DND-41 (cell line): Measurements from ENCODE around the gene IKZF2.

Experiments used
- ATAC-seq: fragments of 200-7000 bp; cut with Tn5 transposase; 3 replicates; pipeline ENCODE4 v1.9.1; 2021; ENCODE audit warnings: low read depth; ENCODE audit not compliant: insufficient read depth
- DNase-seq: peaks from one replicate; pipeline ENCODE4 v3.0.0-alpha.2; 2020
- H2AFZ ChIP-seq: 2 replicates; pipeline ENCODE4 v1.6.0; 2012; ENCODE audit warnings: low read depth, low read length
- H3K27ac ChIP-seq: 2 replicates; pipeline ENCODE4 v1.5.1; 2012; ENCODE audit warnings: low read length, inconsistent platforms
- H3K27me3 ChIP-seq: fragments of 200-600 bp; sonication (generic); 2 replicates; pipeline ENCODE4 v1.6.0; 2012; ENCODE audit warnings: low read length, mild to moderate bottlenecking, inconsistent platforms; ENCODE audit not compliant: insufficient read depth, poor library complexity
- H3K36me3 ChIP-seq: 2 replicates; pipeline ENCODE4 v1.5.1; 2012; ENCODE audit warnings: low read length, inconsistent platforms; ENCODE audit not compliant: insufficient read depth
- H3K4me1 ChIP-seq: 2 replicates; pipeline ENCODE4 v1.5.1; 2012; ENCODE audit warnings: mild to moderate bottlenecking, low read length; ENCODE audit not compliant: insufficient read depth
- H3K4me2 ChIP-seq: 2 replicates; pipeline ENCODE4 v1.6.0; 2012; ENCODE audit warnings: mild to moderate bottlenecking, moderate library complexity, low read length, inconsistent platforms; ENCODE audit not compliant: insufficient read depth
- H3K4me3 ChIP-seq, 2 experiments: fragments of 200-600 bp in 1 of 2; shearing (Covaris generic) in 1 of 2; 2 replicates each; pipeline ENCODE4 v1.5.1; 2012 to 2016; ENCODE audit warnings: inconsistent platforms in 2 of 2, low read length in 2 of 2, mild to moderate bottlenecking in 2 of 2, low read depth in 1 of 2, moderate library complexity in 1 of 2
- H3K79me2 ChIP-seq: 2 replicates; pipeline ENCODE4 v1.6.0; 2012; ENCODE audit warnings: low read length, inconsistent platforms; ENCODE audit not compliant: insufficient read depth
- H3K9ac ChIP-seq: 2 replicates; pipeline ENCODE4 v1.6.0; 2012; ENCODE audit warnings: low read depth, mild to moderate bottlenecking, inconsistent platforms, low read length, moderate library complexity
- H3K9me3 ChIP-seq: 2 replicates; pipeline ENCODE4 v1.5.1; 2012; ENCODE audit warnings: low read length, moderate library complexity, mild to moderate bottlenecking, inconsistent platforms; ENCODE audit not compliant: insufficient read depth, severe bottlenecking
- H4K20me1 ChIP-seq: 2 replicates; pipeline ENCODE4 v1.6.0; 2012; ENCODE audit warnings: low read length; ENCODE audit not compliant: insufficient read depth
- CTCF ChIP-seq: IDR thresholded peaks from 2 replicates; pipeline ENCODE4 v1.5.1; 2012; ENCODE audit warnings: borderline replicate concordance, low read length, moderate library complexity, mild to moderate bottlenecking; ENCODE audit not compliant: poor library complexity, severe bottlenecking; ENCODE audit errors: extremely low read depth
- EZH2 ChIP-seq: IDR thresholded peaks from 3 replicates; pipeline ENCODE4 v1.6.1; 2012; ENCODE audit warnings: borderline replicate concordance, low read depth, mild to moderate bottlenecking, moderate library complexity, low read length, inconsistent platforms; ENCODE audit not compliant: severe bottlenecking

IKZF2 gene

GRCh38 chr2:213119061-213119809 is 32.2 kb downstream of the IKZF2 start:
- peak overlapping the region; percentile 64 for H3K4me2 ChIP-seq
- H3K4me1 ChIP-seq: peaks cover 98% of the 10 kb centered on the region
- H4K20me1 ChIP-seq: peaks cover 4% of the 10 kb centered on the region; the same call in 1 of the 2 replicates
- peak overlapping the region; percentile 82 for H3K27ac ChIP-seq
- no peaks in the 10 kb centered on the region for H3K27me3 ChIP-seq
- no peaks in the 10 kb centered on the region for H3K9me3 ChIP-seq
- peak overlapping the region; percentile 40 for H3K9ac ChIP-seq
- DNase-seq (peak; percentile 70), ATAC-seq (peak; percentile 79)
- no peak overlapping the region for H2AFZ ChIP-seq
- peaks cover 100% of the 10 kb centered on the region for H3K79me2 ChIP-seq
- TF ChIP-seq EZH2 (no peak), CTCF (no peak)
- H3K36me3 ChIP-seq: peaks cover 8% of the 10 kb centered on the region; the same call in 1 of the 2 replicates
- H3K4me3 ChIP-seq: peak overlapping the region in 1 of 2 experiments; percentile 32; a peak in 2 of 4 replicates

GRCh38 chr2:213108308-213108707 is 43.1 kb downstream of the IKZF2 start:
- Histone ChIP-seq H3K27ac (peak overlapping the region; percentile 43; the same call in 1 of the 2 replicates), H3K9ac (no peak overlapping the region), H4K20me1 (no peaks in the 10 kb centered on the region), H3K36me3 (no peaks in the 10 kb centered on the region), H3K27me3 (no peaks in the 10 kb centered on the region), H2AFZ (no peak overlapping the region), H3K4me3 (no peak overlapping the region), H3K4me2 (no peak overlapping the region), H3K4me1 (peaks cover 70% of the 10 kb centered on the region), H3K79me2 (peaks cover 99% of the 10 kb centered on the region), H3K9me3 (no peaks in the 10 kb centered on the region)
- DNase-seq (no peak), ATAC-seq (no peak)
- TF ChIP-seq EZH2: no peak
- TF ChIP-seq CTCF: no peak

- ATAC-seq (no peak), DNase-seq (no peak)
- Histone ChIP-seq H4K20me1 (no peaks in the 10 kb centered on the region), H3K27me3 (no peaks in the 10 kb centered on the region), H3K9ac (no peak overlapping the region), H3K4me3 (no peak overlapping the region), H3K9me3 (no peaks in the 10 kb centered on the region), H3K36me3 (no peaks in the 10 kb centered on the region), H2AFZ (no peak overlapping the region), H3K4me2 (no peak overlapping the region), H3K4me1 (peaks cover 70% of the 10 kb centered on the region), H3K79me2 (peaks cover 99% of the 10 kb centered on the region), H3K27ac (peak overlapping the region; percentile 59)
- TF ChIP-seq CTCF: no peak
- no peak for TF ChIP-seq EZH2
Observed at GRCh38 chr2:213107728-213108127, 43.7 kb downstream of the IKZF2 start.
